Mesothelial cell of epicardium (in vitro differentiated cells): Measurements from ENCODE around the gene CILP. TPM values are rescaled to one million over a fixed set of nuclear protein-coding genes. Genes with fewer than 3 reads are reported as not detected.

ENCODE experiments used
- DNase-seq, 2 experiments: peaks; one replicate each; pipeline ENCODE4 v3.0.0; 2021; ENCODE audit warnings: low spot score in 2 of 2; ENCODE audit not compliant: unreplicated experiment in 2 of 2
- H3K27ac Mint-ChIP-seq: 2 replicates; pipeline ENCODE4 v1.8.0; 2021; ENCODE audit warnings: mixed read lengths
- H3K27me3 Mint-ChIP-seq: 2 replicates; pipeline ENCODE4 v1.8.0; 2021; ENCODE audit warnings: low read depth, mixed read lengths
- H3K36me3 Mint-ChIP-seq: 2 replicates; pipeline ENCODE4 v1.8.0; 2021; ENCODE audit warnings: mixed read lengths
- H3K4me1 Mint-ChIP-seq: 2 replicates; pipeline ENCODE4 v1.8.0; 2021; ENCODE audit warnings: mixed read lengths
- H3K4me3 Mint-ChIP-seq: 2 replicates; pipeline ENCODE4 v1.8.0; 2021; ENCODE audit warnings: mild to moderate bottlenecking, moderate library complexity, mixed read lengths
- H3K9me3 Mint-ChIP-seq: 2 replicates; pipeline ENCODE4 v1.8.0; 2021; ENCODE audit warnings: mixed read lengths
- CTCF ChIP-seq: fragments of 200-600 bp; sonication (generic); IDR thresholded peaks from one replicate; pipeline ENCODE4 v1.5.0; 2021; ENCODE audit warnings: antibody characterized with exemption; ENCODE audit not compliant: unreplicated experiment
- total RNA-seq: library from RNA; stranded (reverse); gene quantifications from 3 replicates; pipeline ENCODE4 v1.2.1, GENCODE V29; 2021

CILP gene
- total RNA-seq: 0.95 to 1.3 TPM (median 1.2 TPM) in 3 replicates

GRCh38 chr15:65210770-65211481 is at the start of gene CILP:
Gene CILP, minus strand, starts transcription at chr15:65211473. Its CDS starts 1,718 bp downstream, at chr15:65209755.
- Mint-ChIP-seq H3K27me3 (no peaks in the 10 kb centered on the region), H3K36me3 (no peaks in the 10 kb centered on the region), H3K4me3 (no peak within 1 kb of the TSS), H3K4me1 (peaks cover 31% of the 10 kb centered on the region), H3K9me3 (no peaks in the 10 kb centered on the region), H3K27ac (no peak within 1 kb of the TSS)
- DNase-seq: no peak
- no peak for TF ChIP-seq CTCF

GRCh38 chr15:65260968-65261367 is 49.7 kb upstream of the CILP start:
- no peak for DNase-seq
- Mint-ChIP-seq H3K36me3 (peaks cover 36% of the 10 kb centered on the region), H3K27me3 (no peaks in the 10 kb centered on the region), H3K9me3 (no peaks in the 10 kb centered on the region), H3K4me3 (no peak overlapping the region), H3K4me1 (peaks cover 14% of the 10 kb centered on the region), H3K27ac (no peak overlapping the region)
- TF ChIP-seq CTCF: no peak

GRCh38 chr15:65259367-65259797 is 48.1 kb upstream of the CILP start:
- no peaks in the 10 kb centered on the region for H3K9me3 Mint-ChIP-seq
- H3K36me3 Mint-ChIP-seq: peaks cover 37% of the 10 kb centered on the region
- H3K4me3 Mint-ChIP-seq: no peak overlapping the region
- H3K4me1 Mint-ChIP-seq: peaks cover 14% of the 10 kb centered on the region
- no peaks in the 10 kb centered on the region for H3K27me3 Mint-ChIP-seq
- TF ChIP-seq CTCF: no peak
- H3K27ac Mint-ChIP-seq: peak overlapping the region; percentile 33
- no peak for DNase-seq

- peaks cover 37% of the 10 kb centered on the region for H3K36me3 Mint-ChIP-seq
- peak overlapping the region; percentile 33 for H3K27ac Mint-ChIP-seq
- no peak for DNase-seq
- no peaks in the 10 kb centered on the region for H3K27me3 Mint-ChIP-seq
- no peak overlapping the region for H3K4me3 Mint-ChIP-seq
- no peaks in the 10 kb centered on the region for H3K9me3 Mint-ChIP-seq
- no peak for TF ChIP-seq CTCF
- peaks cover 14% of the 10 kb centered on the region for H3K4me1 Mint-ChIP-seq
Observed at GRCh38 chr15:65258375-65259262, 47.3 kb upstream of the CILP start.

GRCh38 chr15:65255486-65256140 is 44.3 kb upstream of the CILP start:
- Mint-ChIP-seq H3K9me3 (no peaks in the 10 kb centered on the region), H3K27me3 (no peaks in the 10 kb centered on the region), H3K4me1 (peaks cover 14% of the 10 kb centered on the region), H3K4me3 (no peak overlapping the region), H3K36me3 (peaks cover 21% of the 10 kb centered on the region), H3K27ac (no peak overlapping the region)
- no peak for DNase-seq
- TF ChIP-seq CTCF: no peak
